Measurements from ENCODE around the gene P2RX5. TPM values are rescaled to one million over a fixed set of nuclear protein-coding genes. Genes with fewer than 3 reads are reported as not detected.

The P2RX5 gene
- total RNA-seq, 1 experiment from 2014 or later = 0.66 TPM

DNA sequence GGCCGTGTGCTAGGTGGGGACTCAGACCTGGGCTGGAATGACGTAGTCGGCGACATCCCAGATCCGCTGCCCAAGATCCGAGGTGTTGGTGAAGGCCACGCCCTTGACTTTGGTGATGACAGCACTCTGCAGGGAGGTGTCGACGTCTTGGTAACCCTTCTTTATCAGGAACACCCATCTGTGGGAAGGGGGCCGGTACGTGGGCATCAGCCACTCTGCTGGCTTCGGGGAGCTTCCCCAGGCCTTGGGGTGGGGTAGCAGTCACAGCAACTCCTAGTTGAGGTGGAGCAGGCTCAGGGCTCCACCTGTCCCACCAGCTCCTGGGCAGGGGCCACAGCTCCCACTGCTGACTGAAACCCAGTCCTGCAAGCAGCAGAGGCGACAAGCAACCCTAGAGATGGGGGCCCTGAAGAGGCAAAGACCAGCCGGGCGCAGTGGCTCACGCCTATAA lies 4.3 kb downstream of the P2RX5 start:
- Mint-ChIP-seq H3K36me3 (ENCODE audit: insufficient read depth, unreplicated experiment) (no peaks in the 10 kb centered on the region), H3K27me3 (ENCODE audit: insufficient read depth, unreplicated experiment) (no peaks in the 10 kb centered on the region), H3K9me3 (ENCODE audit: unreplicated experiment) (no peaks in the 10 kb centered on the region), H3K27ac (ENCODE audit: unreplicated experiment) (no peak overlapping the region), H3K4me3 (ENCODE audit: unreplicated experiment) (no peak overlapping the region), H3K4me1 (ENCODE audit: low read depth, unreplicated experiment) (no peaks in the 10 kb centered on the region)
- DNase-seq = no peak
- POLR2A ChIA-PET = no interaction called here
- Histone ChIP-seq H3K36me3 (ENCODE audit: control insufficient read depth, insufficient read depth, low read length) (no peaks in the 10 kb centered on the region), H3K4me1 (no peaks in the 10 kb centered on the region), H3K4me3 (ENCODE audit: low read depth, low read length) (no peak overlapping the region), H3K9me3 (no peaks in the 10 kb centered on the region), H3K27me3 (replicated peaks; ENCODE audit: control insufficient read depth, insufficient read depth, low read length) (no peaks in the 10 kb centered on the region)
- BruUV-seq (replicated peaks) = no TSS peak
- intact Hi-C loops (cut with micrococcal nuclease; ENCODE audit: unreplicated experiment) = no loop called here
- TF ChIP-seq, protein P1, sequence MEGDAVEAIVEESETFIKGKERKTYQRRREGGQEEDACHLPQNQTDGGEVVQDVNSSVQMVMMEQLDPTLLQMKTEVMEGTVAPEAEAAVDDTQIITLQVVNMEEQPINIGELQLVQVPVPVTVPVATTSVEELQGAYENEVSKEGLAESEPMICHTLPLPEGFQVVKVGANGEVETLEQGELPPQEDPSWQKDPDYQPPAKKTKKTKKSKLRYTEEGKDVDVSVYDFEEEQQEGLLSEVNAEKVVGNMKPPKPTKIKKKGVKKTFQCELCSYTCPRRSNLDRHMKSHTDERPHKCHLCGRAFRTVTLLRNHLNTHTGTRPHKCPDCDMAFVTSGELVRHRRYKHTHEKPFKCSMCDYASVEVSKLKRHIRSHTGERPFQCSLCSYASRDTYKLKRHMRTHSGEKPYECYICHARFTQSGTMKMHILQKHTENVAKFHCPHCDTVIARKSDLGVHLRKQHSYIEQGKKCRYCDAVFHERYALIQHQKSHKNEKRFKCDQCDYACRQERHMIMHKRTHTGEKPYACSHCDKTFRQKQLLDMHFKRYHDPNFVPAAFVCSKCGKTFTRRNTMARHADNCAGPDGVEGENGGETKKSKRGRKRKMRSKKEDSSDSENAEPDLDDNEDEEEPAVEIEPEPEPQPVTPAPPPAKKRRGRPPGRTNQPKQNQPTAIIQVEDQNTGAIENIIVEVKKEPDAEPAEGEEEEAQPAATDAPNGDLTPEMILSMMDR (IDR thresholded peaks at IDR 0.05; ENCODE audit: insufficient read depth in 1 of 2, low read depth in 1 of 2, low read length in 1 of 2, severe bottlenecking in 1 of 2, unreplicated experiment in 1 of 2) = no peak
- CTCF ChIA-PET = no interaction called here

- no peaks in the 10 kb centered on the region for H3K36me3 Mint-ChIP-seq (ENCODE audit: insufficient read depth, unreplicated experiment)
- no peaks in the 10 kb centered on the region for H3K27me3 ChIP-seq (replicated peaks; ENCODE audit: control insufficient read depth, insufficient read depth, low read length)
- DNase-seq = no peak
- no peak overlapping the region for H3K4me3 Mint-ChIP-seq (ENCODE audit: unreplicated experiment)
- POLR2A ChIA-PET = no interaction called here
- BruUV-seq (replicated peaks) = no TSS peak
- H3K4me1 ChIP-seq = no peaks in the 10 kb centered on the region
- TF ChIP-seq, protein P1 (IDR thresholded peaks at IDR 0.05; ENCODE audit: insufficient read depth in 1 of 2, low read depth in 1 of 2, low read length in 1 of 2, severe bottlenecking in 1 of 2, unreplicated experiment in 1 of 2) = no peak
- no peaks in the 10 kb centered on the region for H3K27me3 Mint-ChIP-seq (ENCODE audit: insufficient read depth, unreplicated experiment)
- no peaks in the 10 kb centered on the region for H3K9me3 ChIP-seq
- no peaks in the 10 kb centered on the region for H3K4me1 Mint-ChIP-seq (ENCODE audit: low read depth, unreplicated experiment)
- no peaks in the 10 kb centered on the region for H3K36me3 ChIP-seq (ENCODE audit: control insufficient read depth, insufficient read depth, low read length)
- no peak overlapping the region for H3K27ac Mint-ChIP-seq (ENCODE audit: unreplicated experiment)
- no peak overlapping the region for H3K4me3 ChIP-seq (ENCODE audit: low read depth, low read length)
- intact Hi-C loops (cut with micrococcal nuclease; ENCODE audit: unreplicated experiment) = no loop called here
- H3K9me3 Mint-ChIP-seq (ENCODE audit: unreplicated experiment) = no peaks in the 10 kb centered on the region
- CTCF ChIA-PET = no interaction called here
Measured at GRCh38 chr17:3690094-3690715, 5.8 kb downstream of the P2RX5 start.

- no peaks in the 10 kb centered on the region for H3K27me3 ChIP-seq (replicated peaks; ENCODE audit: control insufficient read depth, insufficient read depth, low read length)
- H3K4me1 ChIP-seq = no peaks in the 10 kb centered on the region
- Mint-ChIP-seq H3K4me1 (ENCODE audit: low read depth, unreplicated experiment) (no peaks in the 10 kb centered on the region), H3K4me3 (ENCODE audit: unreplicated experiment) (no peak overlapping the region), H3K36me3 (ENCODE audit: insufficient read depth, unreplicated experiment) (no peaks in the 10 kb centered on the region), H3K27me3 (ENCODE audit: insufficient read depth, unreplicated experiment) (no peaks in the 10 kb centered on the region), H3K9me3 (ENCODE audit: unreplicated experiment) (no peaks in the 10 kb centered on the region), H3K27ac (ENCODE audit: unreplicated experiment) (no peak overlapping the region)
- no peak overlapping the region for H3K4me3 ChIP-seq (ENCODE audit: low read depth, low read length)
- ChIA-PET POLR2A (no interaction called here), CTCF (no interaction called here)
- no TSS peak for BruUV-seq (replicated peaks)
- no peak for DNase-seq
- intact Hi-C loops (cut with micrococcal nuclease; ENCODE audit: unreplicated experiment) = no loop called here
- no peaks in the 10 kb centered on the region for H3K9me3 ChIP-seq
- H3K36me3 ChIP-seq (ENCODE audit: control insufficient read depth, insufficient read depth, low read length) = no peaks in the 10 kb centered on the region
- TF ChIP-seq, protein P1 (IDR thresholded peaks at IDR 0.05; ENCODE audit: insufficient read depth in 1 of 2, low read depth in 1 of 2, low read length in 1 of 2, severe bottlenecking in 1 of 2, unreplicated experiment in 1 of 2) = no peak
Measured at GRCh38 chr17:3689262-3690093, 6.5 kb downstream of the P2RX5 start.
